WI38 (cell line): ENCODE measurements around the gene USH2A.

Source experiments
- H3K4me3 ChIP-seq: 2 replicates; pipeline ENCODE4 v1.5.1; 2011; ENCODE audit warnings: low read depth, mild to moderate bottlenecking, control low read depth, low read length
- TF ChIP-seq, protein P1 (sequence below): IDR thresholded peaks from 2 replicates; pipeline ENCODE4 v1.5.1; 2012; ENCODE audit warnings: low read depth, mild to moderate bottlenecking, control low read depth, low read length

Gene USH2A

DNA sequence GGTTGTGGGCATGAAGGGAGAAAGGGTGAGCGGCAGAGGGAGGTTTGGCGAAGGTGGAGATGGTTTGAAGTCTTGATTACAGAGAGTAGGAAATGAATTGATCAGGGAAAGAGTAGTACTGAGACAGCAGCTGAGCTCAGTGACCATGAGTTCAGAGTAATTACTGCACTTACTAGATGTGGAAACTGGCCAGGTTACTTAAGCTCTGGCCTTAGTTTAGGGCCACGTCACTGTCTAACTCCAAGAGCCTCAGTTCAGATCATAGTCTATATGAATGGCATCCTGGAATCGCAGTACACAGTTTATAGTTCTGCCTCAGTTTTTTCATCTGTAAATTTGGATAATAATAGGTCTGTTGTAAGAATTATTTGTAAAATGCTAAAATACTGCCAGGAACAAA, 778.1 kb downstream of the USH2A start:
- TF ChIP-seq, protein P1, sequence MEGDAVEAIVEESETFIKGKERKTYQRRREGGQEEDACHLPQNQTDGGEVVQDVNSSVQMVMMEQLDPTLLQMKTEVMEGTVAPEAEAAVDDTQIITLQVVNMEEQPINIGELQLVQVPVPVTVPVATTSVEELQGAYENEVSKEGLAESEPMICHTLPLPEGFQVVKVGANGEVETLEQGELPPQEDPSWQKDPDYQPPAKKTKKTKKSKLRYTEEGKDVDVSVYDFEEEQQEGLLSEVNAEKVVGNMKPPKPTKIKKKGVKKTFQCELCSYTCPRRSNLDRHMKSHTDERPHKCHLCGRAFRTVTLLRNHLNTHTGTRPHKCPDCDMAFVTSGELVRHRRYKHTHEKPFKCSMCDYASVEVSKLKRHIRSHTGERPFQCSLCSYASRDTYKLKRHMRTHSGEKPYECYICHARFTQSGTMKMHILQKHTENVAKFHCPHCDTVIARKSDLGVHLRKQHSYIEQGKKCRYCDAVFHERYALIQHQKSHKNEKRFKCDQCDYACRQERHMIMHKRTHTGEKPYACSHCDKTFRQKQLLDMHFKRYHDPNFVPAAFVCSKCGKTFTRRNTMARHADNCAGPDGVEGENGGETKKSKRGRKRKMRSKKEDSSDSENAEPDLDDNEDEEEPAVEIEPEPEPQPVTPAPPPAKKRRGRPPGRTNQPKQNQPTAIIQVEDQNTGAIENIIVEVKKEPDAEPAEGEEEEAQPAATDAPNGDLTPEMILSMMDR = no peak
- H3K4me3 ChIP-seq = no peak overlapping the region

DNA sequence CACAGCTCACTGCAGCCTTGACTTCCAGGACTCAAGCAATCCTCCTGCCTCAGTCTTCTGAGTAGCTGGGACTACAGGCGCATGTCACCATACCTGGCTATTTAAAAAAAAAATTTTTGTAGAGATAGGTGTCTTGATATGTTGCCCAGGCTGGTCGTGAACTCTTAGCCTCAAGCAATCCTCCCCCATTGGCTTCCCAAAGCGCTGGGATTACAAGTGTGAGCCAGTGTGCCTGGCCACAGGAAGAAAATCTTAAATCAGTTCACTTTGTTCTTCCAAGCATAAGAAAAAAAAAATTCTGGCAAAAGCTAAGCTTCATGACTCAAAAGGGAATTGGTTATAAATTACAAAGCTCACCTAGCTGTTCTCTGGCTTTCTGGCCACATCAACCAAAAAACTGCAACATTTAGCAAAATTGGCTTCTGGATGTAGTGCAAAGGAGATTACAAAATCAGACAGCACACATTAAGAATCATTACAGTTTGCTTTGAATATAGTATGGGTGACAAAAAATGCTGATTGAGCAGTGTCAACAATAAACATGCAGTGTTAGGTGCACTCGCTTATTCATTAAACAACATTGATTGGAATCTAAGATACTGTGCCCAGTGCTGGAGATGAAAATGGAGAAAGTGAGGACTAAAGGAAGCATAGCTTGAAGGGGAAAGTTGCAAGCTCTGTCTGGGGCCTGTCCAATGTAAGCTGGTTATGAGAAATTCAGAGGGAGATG, 779.5 kb downstream of the USH2A start:
- TF ChIP-seq, protein P1 = no peak

DNA sequence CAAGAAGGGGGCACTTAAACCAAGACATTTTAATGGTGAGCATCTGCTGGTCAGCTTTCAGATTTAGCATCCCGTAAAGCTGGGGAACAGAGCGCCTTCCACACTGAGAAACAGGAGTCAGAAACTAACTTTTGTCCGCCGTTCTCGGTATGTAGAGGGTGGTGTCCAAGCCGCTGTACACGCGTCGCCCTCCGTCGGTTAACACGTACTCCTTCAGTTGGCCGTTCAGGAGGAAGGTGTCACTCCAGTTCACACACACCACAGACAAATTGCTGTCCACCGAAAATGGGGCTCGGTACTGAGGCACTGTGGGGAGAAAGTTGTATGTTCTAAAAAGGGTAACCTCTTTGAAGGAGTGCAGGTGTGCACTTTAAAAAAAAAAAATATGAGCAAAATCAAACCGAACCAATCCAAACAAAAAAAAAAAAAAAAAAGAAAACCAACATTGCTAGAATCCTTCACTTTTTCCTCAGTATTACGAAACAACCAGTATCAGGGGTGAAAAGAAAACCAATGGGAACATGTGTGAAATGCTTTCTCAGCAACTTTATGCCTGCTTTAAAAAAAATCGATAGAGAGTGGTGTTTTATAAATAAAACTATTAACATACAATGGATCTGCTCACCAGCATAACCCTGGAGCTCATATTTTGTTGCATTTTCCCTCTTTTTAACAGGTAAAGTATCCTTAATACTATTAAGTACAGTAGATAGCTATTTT, 782.7 kb downstream of the USH2A start:
- TF ChIP-seq, protein P1 = no peak
- no peak overlapping the region for H3K4me3 ChIP-seq

More for the DNA sequence above, 779.5 kb downstream of the USH2A start:
- H3K4me3 ChIP-seq = no peak overlapping the region

DNA sequence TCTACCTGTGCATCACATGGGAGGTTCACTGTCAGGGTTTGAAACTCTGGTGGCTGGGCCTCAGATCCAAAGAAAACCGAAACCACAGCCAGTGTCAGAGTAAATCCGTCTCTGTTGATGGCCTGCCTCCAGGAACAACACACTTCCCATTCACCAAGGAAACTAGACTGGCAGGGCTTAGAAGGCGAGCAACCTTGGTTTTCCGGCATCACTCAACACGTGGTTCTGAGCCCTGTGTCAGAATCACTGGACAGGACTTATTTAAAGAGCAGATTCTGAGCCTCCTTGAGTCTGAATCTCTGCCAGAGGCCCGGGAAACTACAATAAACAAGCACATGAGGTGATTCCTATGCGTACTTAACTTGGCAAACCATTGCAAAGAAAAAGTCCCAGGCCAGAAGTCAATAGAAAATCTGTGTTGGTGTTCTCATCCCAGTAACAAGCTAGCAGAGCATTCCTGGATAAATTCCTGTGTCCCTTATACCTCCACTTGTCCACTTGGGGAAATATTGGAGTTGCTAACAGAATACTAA, 786.1 kb downstream of the USH2A start:
- TF ChIP-seq, protein P1 = no peak
- H3K4me3 ChIP-seq = peak overlapping the region; percentile 35

DNA sequence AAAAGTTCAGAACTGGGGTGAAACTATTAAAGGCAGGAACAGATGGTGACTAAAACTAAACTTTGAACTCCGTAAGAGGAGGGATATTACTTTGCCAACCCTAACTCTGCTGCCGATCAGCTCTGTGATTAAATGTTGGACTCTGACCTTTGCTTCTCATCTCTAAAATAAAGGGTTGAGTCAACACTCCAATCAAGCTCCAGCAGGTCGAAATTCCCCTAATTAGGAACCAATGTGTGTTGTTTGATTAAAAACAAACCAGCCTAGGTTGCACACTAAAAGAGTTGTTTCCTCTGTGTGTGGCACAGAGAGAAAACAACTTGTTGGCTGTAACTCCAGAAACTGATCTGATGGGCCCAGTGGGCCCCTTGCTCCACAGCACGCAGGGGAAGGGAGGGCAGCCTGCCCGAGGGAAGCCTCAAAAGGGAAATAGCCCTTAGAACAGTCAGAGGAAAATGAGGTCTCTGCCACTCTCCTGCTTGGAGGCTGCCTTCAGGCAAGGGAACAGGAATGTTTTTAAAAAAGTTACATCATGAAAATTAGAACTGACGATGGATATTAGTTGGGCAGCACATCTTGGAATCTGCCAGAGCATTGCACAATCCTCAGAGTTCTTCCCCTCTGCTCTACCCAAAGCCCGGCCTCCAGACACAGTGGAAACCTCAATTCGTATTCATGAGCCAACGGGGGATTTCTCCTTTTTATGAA, 786.8 kb downstream of the USH2A start:
- peak overlapping the region; percentile 35 for H3K4me3 ChIP-seq
- TF ChIP-seq, protein P1 = no peak

DNA sequence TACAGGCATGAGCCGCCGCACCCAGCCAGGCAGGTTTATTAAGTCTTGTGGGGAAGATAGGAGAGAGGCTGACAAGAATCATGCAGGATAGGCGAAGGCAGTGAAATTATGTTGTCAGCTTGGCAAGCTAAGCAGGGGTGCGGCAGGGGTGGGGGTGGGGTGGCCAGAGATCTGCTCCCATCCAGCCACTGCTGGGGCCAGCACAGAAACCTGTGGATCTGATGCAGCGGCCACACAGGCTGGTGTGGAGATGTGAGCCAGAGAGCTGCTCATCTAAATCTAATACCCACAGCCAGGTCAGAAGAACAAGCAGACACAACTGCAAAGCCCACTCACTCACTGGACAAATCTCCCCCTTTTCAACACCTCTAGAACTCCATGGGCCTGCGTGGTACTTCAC, 787.4 kb downstream of the USH2A start:
- no peak overlapping the region for H3K4me3 ChIP-seq
- TF ChIP-seq, protein P1 = no peak
